A549 (cell line): ENCODE results near the gene ZNF407. TPM values are rescaled to one million over a fixed set of nuclear protein-coding genes. Genes with fewer than 3 reads are reported as not detected.

Experiments used
- ATAC-seq, 2 experiments: fragments of 200-7000 bp in 1 of 2; fragments of >200 bp in 1 of 2; cut with Nextera tagmentation in 1 of 2; cut with Tn5 transposase in 1 of 2; 3 replicates each; pipeline versions ENCODE4 v1.8.0 to v1.9.1; 2018 to 2020; ENCODE audit warnings: mild to moderate bottlenecking in 1 of 2, moderate library complexity in 1 of 2
- CTCF ChIA-PET: fragments of 300-600 bp; sonication (Branson Sonifier 250); formaldehyde crosslinking; extraction: SDS; loops from one replicate; lab custom pipeline; 2021; ENCODE audit warnings: antibody characterized with exemption, inconsistent platforms; lab: Yijun Ruan, JAX
- POLR2A ChIA-PET: fragments of 350-600 bp; formaldehyde crosslinking; extraction: SDS; loops from one replicate; lab custom pipeline; 2021; ENCODE audit warnings: antibody characterized with exemption, inconsistent platforms; lab: Yijun Ruan, JAX
- DNase-seq, 2 experiments: peaks; one replicate each; pipeline versions ENCODE4 v3.0.0 to v3.0.0-alpha.2; 2011 to 2016; ENCODE audit warnings: low read depth in 1 of 2, low spot score in 1 of 2
- FAIRE-seq: peaks from 2 replicates; lab custom pipeline; 2011; peaks lifted over from hg19 to GRCh38; lab: Jason Lieb, UNC
- H3K27ac ChIP-seq, 2 experiments: fragments of >200 bp; sonication (Bioruptor Twin); formaldehyde crosslinking; 3 replicates each; pipeline ENCODE4 v1.5.1; 2016 to 2017
- H3K4me1 ChIP-seq: fragments of >200 bp; sonication (Bioruptor Twin); formaldehyde crosslinking; 3 replicates; pipeline ENCODE4 v1.6.1; 2016
- H3K4me2 ChIP-seq: fragments of >200 bp; sonication (Bioruptor Twin); formaldehyde crosslinking; 3 replicates; pipeline ENCODE4 v1.6.1; 2016
- H3K4me3 ChIP-seq: fragments of >200 bp; sonication (Bioruptor Twin); formaldehyde crosslinking; 3 replicates; pipeline ENCODE4 v1.5.1; 2016
- H3K9me3 ChIP-seq: fragments of >200 bp; sonication (Bioruptor Twin); formaldehyde crosslinking; 3 replicates; pipeline ENCODE4 v1.6.1; 2016
- CBX2 ChIP-seq: fragments of 200-600 bp; sonication (generic); IDR thresholded peaks from 2 replicates; pipeline ENCODE4 v1.6.1; 2016; ENCODE audit warnings: low read depth, mild to moderate bottlenecking, borderline replicate concordance
- CEBPB ChIP-seq, 2 experiments: fragments of >200 bp in 1 of 2; sonication (Bioruptor Twin) in 1 of 2; formaldehyde crosslinking in 1 of 2; IDR thresholded peaks; 2 replicates each; pipeline ENCODE4 v1.6.1; 2012 to 2016
- EHF ChIP-seq: fragments of 250-450 bp; sonication (Bioruptor Pico); IDR thresholded peaks from 2 replicates; pipeline ENCODE4 v1.5.0; 2020; ENCODE audit warnings: mild to moderate bottlenecking
- EHMT2 ChIP-seq: fragments of 200-600 bp; sonication (generic); IDR thresholded peaks from 2 replicates; pipeline ENCODE4 v1.6.1; 2016; ENCODE audit warnings: antibody characterized with exemption, low read depth, mild to moderate bottlenecking, moderate library complexity
- FOSB ChIP-seq: fragments of 250-450 bp; sonication (Bioruptor Pico); IDR thresholded peaks from 2 replicates; pipeline ENCODE4 v1.5.0; 2020; ENCODE audit warnings: mild to moderate bottlenecking, moderate library complexity
- FOXS1 ChIP-seq: fragments of 250-450 bp; sonication (Bioruptor Pico); IDR thresholded peaks from 2 replicates; pipeline ENCODE4 v1.5.0; 2020; ENCODE audit warnings: mild to moderate bottlenecking, moderate library complexity
- GATA3 ChIP-seq: IDR thresholded peaks from 2 replicates; pipeline ENCODE4 v1.6.1; 2012; ENCODE audit warnings: borderline replicate concordance
- HDAC2 ChIP-seq: fragments of 200-600 bp; sonication (generic); IDR thresholded peaks from 2 replicates; pipeline ENCODE4 v1.6.1; 2016
- HOXB13 ChIP-seq: fragments of 250-450 bp; sonication (Bioruptor Pico); IDR thresholded peaks from 2 replicates; pipeline ENCODE4 v1.5.0; 2020; ENCODE audit warnings: low read depth, mild to moderate bottlenecking, moderate library complexity
- POLR2AphosphoS2 ChIP-seq: conservative IDR thresholded peaks from 2 replicates; pipeline ENCODE4 v1.6.1; 2012; ENCODE audit warnings: low read length, improper control_type of control experiment, inconsistent platforms
- RCOR1 ChIP-seq: fragments of 150-350 bp; IDR thresholded peaks from 2 replicates; pipeline ENCODE4 v1.6.1; 2014; ENCODE audit warnings: antibody characterized with exemption, low read length, low read depth
- RFX5 ChIP-seq: fragments of 450-650 bp; IDR thresholded peaks from 2 replicates; pipeline ENCODE4 v1.7.1; 2014; ENCODE audit warnings: antibody characterized with exemption, mild to moderate bottlenecking, moderate library complexity
- ZNF302 ChIP-seq: fragments of 250-450 bp; sonication (Bioruptor Pico); IDR thresholded peaks from 2 replicates; pipeline ENCODE4 v1.9.0; 2021; ENCODE audit warnings: inconsistent platforms, mild to moderate bottlenecking, moderate library complexity
- WGBS: methylation state at CpG from one replicate; pipeline ENCODE4 v1.1.6; 2017; ENCODE audit errors: missing lambda C conversion rate; 5-methylcytosine and 5-hydroxymethylcytosine counted together
- polyA plus RNA-seq, 4 experiments: library from polyadenylated mRNA; depleted of rRNA in 3 of 4; stranded (reverse); fragments of >200 nt; fragmentation: RNase III in 1 of 4; extraction: RNeasy Plus Mini Kit Qiagen cat#74134 plus additional on column Dnase treatment in 1 of 4; gene quantifications; 2 replicates in 3 of 4; 3 replicates in 1 of 4; pipeline ENCODE4 v1.2.3, GENCODE V29; 2011 to 2017
- TF ChIP-seq, protein P1 (sequence below): fragments of >200 bp; sonication (Bioruptor Twin); formaldehyde crosslinking; IDR thresholded peaks from 2 replicates; pipeline ENCODE4 v1.6.1; 2016
- TF ChIP-seq, protein P2 (sequence below): fragments of 450-650 bp; IDR thresholded peaks from 2 replicates; pipeline ENCODE4 v1.6.1; 2014; ENCODE audit warnings: antibody characterized with exemption
- TF ChIP-seq, protein P3 (sequence below): fragments of 250-450 bp; sonication (Bioruptor Pico); IDR thresholded peaks from 2 replicates; pipeline ENCODE4 v1.5.0; 2021; ENCODE audit warnings: mild to moderate bottlenecking, moderate library complexity, borderline replicate concordance
- TF ChIP-seq, protein P4 (sequence below): fragments of 250-450 bp; sonication (Bioruptor Pico); IDR thresholded peaks from 2 replicates; pipeline ENCODE4 v1.5.0; 2020; ENCODE audit warnings: low read depth, mild to moderate bottlenecking, moderate library complexity

ZNF407 gene
- polyA plus RNA-seq, 2 of the 4 experiments (the other 2 are of a cell fraction): 2.5 to 3.0 TPM

DNA sequence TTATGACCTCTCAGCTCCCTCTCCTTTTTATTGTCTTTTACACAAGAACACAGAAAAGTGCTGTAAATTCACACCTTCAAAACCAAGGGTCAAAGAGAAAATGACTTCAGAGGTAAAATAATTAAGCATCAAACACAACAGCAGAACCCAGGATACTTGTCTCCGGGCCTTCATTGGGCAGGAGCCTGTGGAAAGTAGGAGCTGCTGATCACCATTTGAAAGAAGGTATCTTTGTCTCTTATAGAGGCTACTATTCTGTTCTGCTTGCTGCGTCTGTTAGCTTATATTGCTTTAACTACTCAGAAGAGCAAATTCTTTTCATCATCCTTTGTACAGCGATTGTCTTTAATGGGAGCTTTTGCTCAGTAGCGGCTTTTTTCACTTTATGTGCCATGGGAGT, 350.2 kb downstream of the ZNF407 start:
- ChIA-PET POLR2A (no interaction called here), CTCF (no interaction called here)
- TF ChIP-seq RFX5 (no peak), ZNF302 (no peak), POLR2AphosphoS2 (no peak), HDAC2 (no peak), RCOR1 (no peak), GATA3 (no peak)
- TF ChIP-seq, protein P1, sequence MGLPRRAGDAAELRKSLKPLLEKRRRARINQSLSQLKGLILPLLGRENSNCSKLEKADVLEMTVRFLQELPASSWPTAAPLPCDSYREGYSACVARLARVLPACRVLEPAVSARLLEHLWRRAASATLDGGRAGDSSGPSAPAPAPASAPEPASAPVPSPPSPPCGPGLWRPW: no peak
- DNase-seq (no peak), FAIRE-seq (no peak), ATAC-seq (no peak)
- Histone ChIP-seq H3K4me2 (no peak overlapping the region), H3K4me3 (no peak overlapping the region), H3K9me3 (no peaks in the 10 kb centered on the region), H3K27ac (no peak overlapping the region), H3K4me1 (peaks cover 47% of the 10 kb centered on the region)
- WGBS: 94% methylated on average over 4 of the region's 4 CpGs

DNA sequence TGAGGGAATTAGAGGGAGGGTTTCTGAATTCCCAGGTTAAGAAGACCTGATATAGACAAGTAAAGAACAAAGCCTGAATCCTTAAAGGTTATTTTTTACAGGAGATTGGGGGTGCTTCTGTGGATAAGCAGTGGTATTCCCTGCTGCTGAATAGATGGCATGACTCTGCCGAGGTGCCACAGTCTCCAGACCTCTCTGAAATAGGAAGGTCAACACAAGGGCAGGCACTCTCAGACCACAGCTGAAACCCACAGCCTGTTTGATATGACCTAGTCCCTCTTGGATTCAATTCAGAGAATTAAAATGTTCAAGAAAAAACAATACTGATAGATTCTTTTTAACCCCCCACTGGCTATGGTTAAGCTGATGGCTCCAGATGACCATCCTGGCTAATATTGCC, 351.9 kb downstream of the ZNF407 start:
- Histone ChIP-seq H3K9me3 (no peaks in the 10 kb centered on the region), H3K4me2 (no peak overlapping the region), H3K27ac (no peak overlapping the region), H3K4me3 (no peak overlapping the region), H3K4me1 (peaks cover 43% of the 10 kb centered on the region)
- no peak for TF ChIP-seq CBX2
- no peak for TF ChIP-seq HOXB13 (CRISPR knock-in tag)
- TF ChIP-seq, protein P2, sequence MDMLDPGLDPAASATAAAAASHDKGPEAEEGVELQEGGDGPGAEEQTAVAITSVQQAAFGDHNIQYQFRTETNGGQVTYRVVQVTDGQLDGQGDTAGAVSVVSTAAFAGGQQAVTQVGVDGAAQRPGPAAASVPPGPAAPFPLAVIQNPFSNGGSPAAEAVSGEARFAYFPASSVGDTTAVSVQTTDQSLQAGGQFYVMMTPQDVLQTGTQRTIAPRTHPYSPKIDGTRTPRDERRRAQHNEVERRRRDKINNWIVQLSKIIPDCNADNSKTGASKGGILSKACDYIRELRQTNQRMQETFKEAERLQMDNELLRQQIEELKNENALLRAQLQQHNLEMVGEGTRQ: no peak
- no peak for TF ChIP-seq EHF (CRISPR knock-in tag)
- TF ChIP-seq, protein P3, sequence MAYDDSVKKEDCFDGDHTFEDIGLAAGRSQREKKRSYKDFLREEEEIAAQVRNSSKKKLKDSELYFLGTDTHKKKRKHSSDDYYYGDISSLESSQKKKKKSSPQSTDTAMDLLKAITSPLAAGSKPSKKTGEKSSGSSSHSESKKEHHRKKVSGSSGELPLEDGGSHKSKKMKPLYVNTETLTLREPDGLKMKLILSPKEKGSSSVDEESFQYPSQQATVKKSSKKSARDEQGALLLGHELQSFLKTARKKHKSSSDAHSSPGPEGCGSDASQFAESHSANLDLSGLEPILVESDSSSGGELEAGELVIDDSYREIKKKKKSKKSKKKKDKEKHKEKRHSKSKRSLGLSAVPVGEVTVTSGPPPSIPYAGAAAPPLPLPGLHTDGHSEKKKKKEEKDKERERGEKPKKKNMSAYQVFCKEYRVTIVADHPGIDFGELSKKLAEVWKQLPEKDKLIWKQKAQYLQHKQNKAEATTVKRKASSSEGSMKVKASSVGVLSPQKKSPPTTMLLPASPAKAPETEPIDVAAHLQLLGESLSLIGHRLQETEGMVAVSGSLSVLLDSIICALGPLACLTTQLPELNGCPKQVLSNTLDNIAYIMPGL: no peak
- no peak for TF ChIP-seq FOXS1 (CRISPR knock-in tag)
- no peak for TF ChIP-seq CEBPB (IDR thresholded peaks at IDR 0.05)
- TF ChIP-seq, protein P4, sequence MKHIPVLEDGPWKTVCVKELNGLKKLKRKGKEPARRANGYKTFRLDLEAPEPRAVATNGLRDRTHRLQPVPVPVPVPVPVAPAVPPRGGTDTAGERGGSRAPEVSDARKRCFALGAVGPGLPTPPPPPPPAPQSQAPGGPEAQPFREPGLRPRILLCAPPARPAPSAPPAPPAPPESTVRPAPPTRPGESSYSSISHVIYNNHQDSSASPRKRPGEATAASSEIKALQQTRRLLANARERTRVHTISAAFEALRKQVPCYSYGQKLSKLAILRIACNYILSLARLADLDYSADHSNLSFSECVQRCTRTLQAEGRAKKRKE (CRISPR knock-in tag): no peak
- TF ChIP-seq FOSB (CRISPR knock-in tag): no peak
- no peak for TF ChIP-seq EHMT2
- ChIA-PET POLR2A (no interaction called here), CTCF (no interaction called here)
- ATAC-seq (no peak), FAIRE-seq (no peak), DNase-seq (no peak)
- WGBS: 80% methylated on average over 1 of the region's 1 CpG

DNA sequence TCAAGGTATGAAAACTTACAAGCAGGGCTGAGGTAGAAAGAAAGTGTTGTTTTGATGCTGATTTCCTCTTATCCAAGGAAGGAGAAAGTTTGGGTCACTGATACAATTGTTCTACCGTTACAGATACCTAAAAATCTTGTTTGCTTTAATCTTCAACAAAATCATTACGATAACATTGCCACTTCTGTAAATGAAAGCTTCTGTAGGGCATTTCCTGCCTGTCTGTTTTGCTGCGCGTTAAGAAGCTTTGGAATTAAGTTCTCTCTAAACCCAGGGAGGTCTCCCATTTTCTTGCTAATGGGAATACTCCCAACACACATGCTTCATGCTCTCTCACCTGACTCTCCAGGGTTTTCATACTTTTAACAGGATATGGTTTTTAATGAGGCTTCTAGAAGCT, 352.8 kb downstream of the ZNF407 start:
- no peak for ATAC-seq

More for the DNA sequence above, 352.8 kb downstream of the ZNF407 start:
- H3K4me1 ChIP-seq: peaks cover 34% of the 10 kb centered on the region
- peak overlapping the region; percentile 35 for H3K4me2 ChIP-seq
- FAIRE-seq: no peak
- H3K4me3 ChIP-seq: no peak overlapping the region
- ChIA-PET CTCF (interaction anchor here (0.6 kb wide), 1 partner anchor 12 kb away, joined by 4 read pairs; no protein-coding TSS in a partner anchor), POLR2A (no interaction called here)
- TF ChIP-seq GATA3: no peak
- TF ChIP-seq, all 56 proteins: peak for 0
- 83% methylated on average over 4 of the region's 4 CpGs for WGBS
- no peak for DNase-seq
- Histone ChIP-seq H3K27ac (peak overlapping the region in 1 of 2 experiments; percentile 13; a peak in 1 of 6 replicates), H3K9me3 (no peaks in the 10 kb centered on the region)
